ENCODE results near the gene MVB12B. TPM values are rescaled to one million over a fixed set of nuclear protein-coding genes. Genes with fewer than 3 reads are reported as not detected.

Gene MVB12B
- polyA plus RNA-seq, 1 donor = 13.4 TPM

- H3K36me3 ChIP-seq (ENCODE audit: control insufficient read depth, insufficient read depth, low read length) = peaks cover 19% of the 10 kb centered on the region
- WGBS (ENCODE audit: insufficient coverage, low lambda C conversion rate) = no CpG with 5 or more reads among the region's 10 CpGs
- no peak overlapping the region for H3K4me3 ChIP-seq (ENCODE audit: low read length)
- peaks cover 30% of the 10 kb centered on the region for H3K4me1 ChIP-seq (ENCODE audit: control insufficient read depth, insufficient read depth, low read length)
- H3K27me3 ChIP-seq (ENCODE audit: control insufficient read depth, insufficient read depth, low read length) = no peaks in the 10 kb centered on the region
- peaks cover 3% of the 10 kb centered on the region for H3K9me3 ChIP-seq (ENCODE audit: control insufficient read depth, low read depth, low read length)
- DNase-seq = peak; percentile 80 to 91
- H3K27ac ChIP-seq (ENCODE audit: low read length) = peak overlapping the region; percentile 85
Observed at GRCh38 chr9:126342621-126343031, 16.0 kb downstream of the MVB12B start.

GRCh38 chr9:126343271-126343700 is 16.7 kb downstream of the MVB12B start:
- Histone ChIP-seq H3K27ac (ENCODE audit: low read length) (peak overlapping the region; percentile 85), H3K4me3 (ENCODE audit: low read length) (no peak overlapping the region), H3K4me1 (ENCODE audit: control insufficient read depth, insufficient read depth, low read length) (peaks cover 36% of the 10 kb centered on the region), H3K36me3 (ENCODE audit: control insufficient read depth, insufficient read depth, low read length) (peaks cover 19% of the 10 kb centered on the region), H3K9me3 (ENCODE audit: control insufficient read depth, low read depth, low read length) (no peaks in the 10 kb centered on the region), H3K27me3 (ENCODE audit: control insufficient read depth, insufficient read depth, low read length) (no peaks in the 10 kb centered on the region)
- no CpG with 5 or more reads among the region's 6 CpGs for WGBS (ENCODE audit: insufficient coverage, low lambda C conversion rate)
- DNase-seq = peak; percentile 79 to 83

GRCh38 chr9:126346031-126346430 is 19.4 kb downstream of the MVB12B start:
- Histone ChIP-seq H3K27ac (ENCODE audit: low read length) (peak overlapping the region; percentile 85), H3K36me3 (ENCODE audit: control insufficient read depth, insufficient read depth, low read length) (peaks cover 11% of the 10 kb centered on the region), H3K27me3 (ENCODE audit: control insufficient read depth, insufficient read depth, low read length) (no peaks in the 10 kb centered on the region), H3K4me1 (ENCODE audit: control insufficient read depth, insufficient read depth, low read length) (peaks cover 45% of the 10 kb centered on the region), H3K4me3 (ENCODE audit: low read length) (no peak overlapping the region), H3K9me3 (ENCODE audit: control insufficient read depth, low read depth, low read length) (peaks cover 2% of the 10 kb centered on the region)
- no peak for DNase-seq
- WGBS (ENCODE audit: insufficient coverage, low lambda C conversion rate) = no CpG with 5 or more reads among the region's 9 CpGs

- WGBS (ENCODE audit: insufficient coverage, low lambda C conversion rate) = no CpG with 5 or more reads among the region's 5 CpGs
- peaks cover 44% of the 10 kb centered on the region for H3K4me1 ChIP-seq (ENCODE audit: control insufficient read depth, insufficient read depth, low read length)
- no peak overlapping the region for H3K27ac ChIP-seq (ENCODE audit: low read length)
- DNase-seq = no peak
- no peak overlapping the region for H3K4me3 ChIP-seq (ENCODE audit: low read length)
- H3K27me3 ChIP-seq (ENCODE audit: control insufficient read depth, insufficient read depth, low read length) = no peaks in the 10 kb centered on the region
- H3K9me3 ChIP-seq (ENCODE audit: control insufficient read depth, low read depth, low read length) = peaks cover 4% of the 10 kb centered on the region
- H3K36me3 ChIP-seq (ENCODE audit: control insufficient read depth, insufficient read depth, low read length) = peaks cover 6% of the 10 kb centered on the region
Observed at GRCh38 chr9:126347093-126347492, 20.5 kb downstream of the MVB12B start.

GRCh38 chr9:126347911-126348760 is 21.5 kb downstream of the MVB12B start:
- peaks cover 33% of the 10 kb centered on the region for H3K4me1 ChIP-seq (ENCODE audit: control insufficient read depth, insufficient read depth, low read length)
- H3K36me3 ChIP-seq (ENCODE audit: control insufficient read depth, insufficient read depth, low read length) = peaks cover 6% of the 10 kb centered on the region
- peak in 1 of 2 donors; percentile 72 for DNase-seq
- peak overlapping the region; percentile 30 for H3K27ac ChIP-seq (ENCODE audit: low read length)
- H3K27me3 ChIP-seq (ENCODE audit: control insufficient read depth, insufficient read depth, low read length) = no peaks in the 10 kb centered on the region
- no peak overlapping the region for H3K4me3 ChIP-seq (ENCODE audit: low read length)
- 80% methylated on average over 3 of the region's 14 CpGs for WGBS (ENCODE audit: insufficient coverage, low lambda C conversion rate)
- H3K9me3 ChIP-seq (ENCODE audit: control insufficient read depth, low read depth, low read length) = peaks cover 4% of the 10 kb centered on the region

- no peaks in the 10 kb centered on the region for H3K27me3 ChIP-seq (ENCODE audit: control insufficient read depth, insufficient read depth, low read length)
- peaks cover 6% of the 10 kb centered on the region for H3K36me3 ChIP-seq (ENCODE audit: control insufficient read depth, insufficient read depth, low read length)
- DNase-seq = peak in 1 of 2 donors; percentile 75
- H3K4me1 ChIP-seq (ENCODE audit: control insufficient read depth, insufficient read depth, low read length) = peaks cover 29% of the 10 kb centered on the region
- H3K9me3 ChIP-seq (ENCODE audit: control insufficient read depth, low read depth, low read length) = peaks cover 4% of the 10 kb centered on the region
- 33% methylated on average over 1 of the region's 7 CpGs for WGBS (ENCODE audit: insufficient coverage, low lambda C conversion rate)
- H3K4me3 ChIP-seq (ENCODE audit: low read length) = no peak overlapping the region
- H3K27ac ChIP-seq (ENCODE audit: low read length) = peak overlapping the region; percentile 48
Observed at GRCh38 chr9:126348911-126349550, 22.4 kb downstream of the MVB12B start.

GRCh38 chr9:126354887-126355770 is 28.5 kb downstream of the MVB12B start:
- H3K4me1 ChIP-seq (ENCODE audit: control insufficient read depth, insufficient read depth, low read length) = no peaks in the 10 kb centered on the region
- H3K27me3 ChIP-seq (ENCODE audit: control insufficient read depth, insufficient read depth, low read length) = no peaks in the 10 kb centered on the region
- no peak for DNase-seq
- WGBS (ENCODE audit: insufficient coverage, low lambda C conversion rate) = 89% methylated on average over 4 of the region's 12 CpGs
- no peak overlapping the region for H3K4me3 ChIP-seq (ENCODE audit: low read length)
- H3K27ac ChIP-seq (ENCODE audit: low read length) = no peak overlapping the region
- peaks cover 4% of the 10 kb centered on the region for H3K9me3 ChIP-seq (ENCODE audit: control insufficient read depth, low read depth, low read length)
- no peaks in the 10 kb centered on the region for H3K36me3 ChIP-seq (ENCODE audit: control insufficient read depth, insufficient read depth, low read length)

- no CpG with 5 or more reads among the region's 1 CpG for WGBS (ENCODE audit: insufficient coverage, low lambda C conversion rate)
- DNase-seq = no peak
- H3K4me1 ChIP-seq (ENCODE audit: control insufficient read depth, insufficient read depth, low read length) = no peaks in the 10 kb centered on the region
- no peak overlapping the region for H3K4me3 ChIP-seq (ENCODE audit: low read length)
- no peaks in the 10 kb centered on the region for H3K27me3 ChIP-seq (ENCODE audit: control insufficient read depth, insufficient read depth, low read length)
- H3K9me3 ChIP-seq (ENCODE audit: control insufficient read depth, low read depth, low read length) = peaks cover 14% of the 10 kb centered on the region
- no peaks in the 10 kb centered on the region for H3K36me3 ChIP-seq (ENCODE audit: control insufficient read depth, insufficient read depth, low read length)
- no peak overlapping the region for H3K27ac ChIP-seq (ENCODE audit: low read length)
Observed at GRCh38 chr9:126357074-126357473, 30.4 kb downstream of the MVB12B start.

- H3K36me3 ChIP-seq (ENCODE audit: control insufficient read depth, insufficient read depth, low read length) = peaks cover 4% of the 10 kb centered on the region
- no peaks in the 10 kb centered on the region for H3K4me1 ChIP-seq (ENCODE audit: control insufficient read depth, insufficient read depth, low read length)
- DNase-seq = no peak
- no peak overlapping the region for H3K4me3 ChIP-seq (ENCODE audit: low read length)
- H3K27ac ChIP-seq (ENCODE audit: low read length) = no peak overlapping the region
- H3K27me3 ChIP-seq (ENCODE audit: control insufficient read depth, insufficient read depth, low read length) = no peaks in the 10 kb centered on the region
- WGBS (ENCODE audit: insufficient coverage, low lambda C conversion rate) = no CpG with 5 or more reads among the region's 1 CpG
- peaks cover 19% of the 10 kb centered on the region for H3K9me3 ChIP-seq (ENCODE audit: control insufficient read depth, low read depth, low read length)
Observed at GRCh38 chr9:126360073-126360472, 33.4 kb downstream of the MVB12B start.

GRCh38 chr9:126361810-126362238 is 35.2 kb downstream of the MVB12B start:
- Histone ChIP-seq H3K27ac (ENCODE audit: low read length) (no peak overlapping the region), H3K27me3 (ENCODE audit: control insufficient read depth, insufficient read depth, low read length) (no peaks in the 10 kb centered on the region)
- WGBS (ENCODE audit: insufficient coverage, low lambda C conversion rate) = no CpG with 5 or more reads among the region's 3 CpGs

More at GRCh38 chr9:126361810-126362238, 35.2 kb downstream of the MVB12B start:
- Histone ChIP-seq H3K4me3 (ENCODE audit: low read length) (no peak overlapping the region), H3K9me3 (ENCODE audit: control insufficient read depth, low read depth, low read length) (peaks cover 19% of the 10 kb centered on the region), H3K36me3 (ENCODE audit: control insufficient read depth, insufficient read depth, low read length) (peaks cover 4% of the 10 kb centered on the region), H3K4me1 (ENCODE audit: control insufficient read depth, insufficient read depth, low read length) (peaks cover under 1% of the 10 kb centered on the region)
- DNase-seq = no peak

All from large intestine (tissue), 3 donors.